ENCODE data around the gene WNT9B. TPM values are rescaled to one million over a fixed set of nuclear protein-coding genes. Genes with fewer than 3 reads are reported as not detected.

WNT9B gene
- total RNA-seq, 2 experiments from 2014 or later: not detected

GRCh38 chr17:46872421-46872820, 21.0 kb downstream of the WNT9B start:
- ATAC-seq (ENCODE audit: poor library complexity) (no peak), DNase-seq (no peak)
- Histone ChIP-seq H3K27me3 (ENCODE audit: control insufficient read depth in 1 of 2, insufficient read depth in 2 of 2, low read length in 2 of 2) (no peaks in the 10 kb centered on the region), H3K36me3 (ENCODE audit: insufficient read depth, low read length) (no peaks in the 10 kb centered on the region), H3K27ac (ENCODE audit: low read depth in 1 of 2, low read length in 2 of 2) (no peak overlapping the region), H3K4me3 (ENCODE audit: low read length) (no peak overlapping the region), H3K9me3 (ENCODE audit: control insufficient read depth in 1 of 2, insufficient read depth in 1 of 2, low read length in 2 of 2) (no peaks in the 10 kb centered on the region), H3K4me1 (ENCODE audit: insufficient read depth, low read length) (no peaks in the 10 kb centered on the region)
- Mint-ChIP-seq H3K27me3 (peaks cover 4% of the 10 kb centered on the region), H3K4me3 (no peak overlapping the region), H3K27ac (no peak overlapping the region), H3K4me1 (ENCODE audit: low read depth) (no peaks in the 10 kb centered on the region), H3K36me3 (ENCODE audit: low read depth) (no peaks in the 10 kb centered on the region), H3K9me3 (no peaks in the 10 kb centered on the region)
- intact Hi-C loops (cut with DNase I, micrococcal nuclease): no loop called here
- POLR2A ChIA-PET: no interaction called here
- TF ChIP-seq CTCF (IDR thresholded peaks at IDR 0.05): no peak
- CTCF ChIA-PET: no interaction called here

DNA sequence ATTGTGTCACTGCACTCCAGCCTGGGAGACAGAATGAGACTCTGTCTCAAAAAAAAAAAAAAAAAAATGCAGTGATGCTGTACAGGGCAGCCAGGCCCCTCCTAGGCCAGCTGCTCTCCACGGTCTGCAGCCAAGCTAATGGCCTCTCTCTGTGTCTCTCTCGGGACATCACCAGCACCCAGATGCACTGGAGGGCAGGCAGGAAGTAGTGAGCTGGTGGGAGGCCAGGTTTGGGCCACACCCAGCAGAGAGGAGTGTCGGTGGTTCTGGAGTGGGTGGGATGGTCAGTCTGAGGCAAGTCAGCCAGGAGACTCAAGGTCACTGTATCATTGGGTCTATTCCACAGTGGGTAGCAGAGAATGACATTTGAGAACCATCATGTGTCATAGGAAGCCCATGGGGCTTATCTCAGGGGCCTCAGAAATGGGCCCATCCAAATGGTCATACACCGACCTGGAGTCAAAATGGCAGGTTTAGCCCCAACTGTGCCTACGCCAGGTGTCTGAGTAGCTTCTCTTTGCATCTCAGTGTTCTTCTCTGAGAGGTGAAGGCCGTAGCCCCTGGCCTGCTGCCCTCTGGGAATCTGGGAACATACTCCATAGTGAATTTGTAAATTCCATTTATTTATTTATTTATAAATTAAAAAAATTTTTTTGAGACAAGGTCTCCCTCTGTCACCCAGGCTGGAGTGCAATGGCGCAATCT, 22.7 kb downstream of the WNT9B start:
- ChIA-PET POLR2A (no interaction called here), CTCF (no interaction called here)
- H3K27ac ChIP-seq (ENCODE audit: low read depth in 1 of 2, low read length in 2 of 2): no peak overlapping the region
- H3K36me3 ChIP-seq (ENCODE audit: insufficient read depth, low read length): no peaks in the 10 kb centered on the region
- intact Hi-C loops (cut with DNase I, micrococcal nuclease): no loop called here
- no peak overlapping the region for H3K4me3 Mint-ChIP-seq
- DNase-seq (no peak), ATAC-seq (ENCODE audit: poor library complexity) (no peak)
- no peaks in the 10 kb centered on the region for H3K27me3 ChIP-seq (ENCODE audit: control insufficient read depth in 1 of 2, insufficient read depth in 2 of 2, low read length in 2 of 2)
- TF ChIP-seq CTCF (IDR thresholded peaks at IDR 0.05): no peak
- no peaks in the 10 kb centered on the region for H3K27me3 Mint-ChIP-seq
- H3K9me3 Mint-ChIP-seq: no peaks in the 10 kb centered on the region
- H3K4me1 ChIP-seq (ENCODE audit: insufficient read depth, low read length): peaks cover 5% of the 10 kb centered on the region
- H3K4me3 ChIP-seq (ENCODE audit: low read length): no peak overlapping the region
- H3K27ac Mint-ChIP-seq: no peak overlapping the region
- H3K36me3 Mint-ChIP-seq (ENCODE audit: low read depth): no peaks in the 10 kb centered on the region
- H3K4me1 Mint-ChIP-seq (ENCODE audit: low read depth): no peaks in the 10 kb centered on the region
- no peaks in the 10 kb centered on the region for H3K9me3 ChIP-seq (ENCODE audit: control insufficient read depth in 1 of 2, insufficient read depth in 1 of 2, low read length in 2 of 2)

DNA sequence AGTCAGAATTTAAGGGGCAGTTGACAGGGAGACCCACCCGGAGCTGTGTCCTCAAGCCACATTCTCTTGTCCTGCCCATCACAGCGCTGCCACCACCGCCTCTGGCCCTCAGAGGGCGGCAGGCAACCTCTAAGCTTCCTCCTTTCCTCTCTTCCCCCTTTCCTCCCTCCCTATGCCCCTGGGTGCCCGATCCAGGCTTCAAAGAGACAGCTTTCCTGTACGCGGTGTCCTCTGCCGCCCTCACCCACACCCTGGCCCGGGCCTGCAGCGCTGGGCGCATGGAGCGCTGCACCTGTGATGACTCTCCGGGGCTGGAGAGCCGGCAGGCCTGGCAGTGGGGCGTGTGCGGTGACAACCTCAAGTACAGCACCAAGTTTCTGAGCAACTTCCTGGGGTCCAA, 23.5 kb downstream of the WNT9B start:
- H3K27ac Mint-ChIP-seq: no peak overlapping the region
- H3K9me3 Mint-ChIP-seq: no peaks in the 10 kb centered on the region
- ChIA-PET CTCF (no interaction called here), POLR2A (no interaction called here)
- no peaks in the 10 kb centered on the region for H3K36me3 Mint-ChIP-seq (ENCODE audit: low read depth)
- TF ChIP-seq CTCF (IDR thresholded peaks at IDR 0.05): no peak
- intact Hi-C loops (cut with DNase I, micrococcal nuclease): no loop called here
- Histone ChIP-seq H3K36me3 (ENCODE audit: insufficient read depth, low read length) (no peaks in the 10 kb centered on the region), H3K4me3 (ENCODE audit: low read length) (no peak overlapping the region), H3K9me3 (ENCODE audit: control insufficient read depth in 1 of 2, insufficient read depth in 1 of 2, low read length in 2 of 2) (no peaks in the 10 kb centered on the region), H3K27ac (ENCODE audit: low read depth in 1 of 2, low read length in 2 of 2) (no peak overlapping the region), H3K4me1 (ENCODE audit: insufficient read depth, low read length) (peaks cover 5% of the 10 kb centered on the region), H3K27me3 (ENCODE audit: control insufficient read depth in 1 of 2, insufficient read depth in 2 of 2, low read length in 2 of 2) (no peaks in the 10 kb centered on the region)
- H3K4me1 Mint-ChIP-seq (ENCODE audit: low read depth): no peaks in the 10 kb centered on the region
- no peak for ATAC-seq (ENCODE audit: poor library complexity)
- DNase-seq: no peak
- no peaks in the 10 kb centered on the region for H3K27me3 Mint-ChIP-seq
- H3K4me3 Mint-ChIP-seq: no peak overlapping the region

All from CD4-positive, alpha-beta T cell (primary cell).